K562 (cell line): ENCODE results near the gene BMF. TPM values are rescaled to one million over a fixed set of nuclear protein-coding genes. Genes with fewer than 3 reads are reported as not detected.

ENCODE experiments used
- ATAC-seq: fragments of 200-7000 bp; cut with Tn5 transposase; 3 replicates; pipeline ENCODE4 v1.9.1; 2020; ENCODE audit warnings: moderate library complexity
- BruUV-seq: library from RNA; stranded (reverse); fragments of 400-500 nt; replicated peaks from 2 replicates; lab custom pipeline; 2021; lab: Mats Ljungman, UMichigan
- CTCF ChIA-PET: fragments of 300-600 bp; formaldehyde crosslinking; extraction: SDS; loops from one replicate; lab custom pipeline; 2021; ENCODE audit warnings: low intra/inter-chr PET ratio; lab: Yijun Ruan, JAX
- POLR2A ChIA-PET: fragments of 300-600, 350-650 bp; sonication (Branson Sonifier 250); formaldehyde crosslinking; extraction: SDS; loops from one replicate; lab custom pipeline; 2021; ENCODE audit warnings: antibody characterized with exemption, inconsistent platforms; lab: Yijun Ruan, JAX
- DNase-seq, 4 experiments: peaks; one replicate each; pipeline versions ENCODE4 v3.0.0 to v3.0.0-alpha.2; 2011 to 2018; ENCODE audit warnings: low spot score in 3 of 4, mixed read lengths in 3 of 4; ENCODE audit errors: extremely low read depth in 1 of 4
- FAIRE-seq: peaks from 2 replicates; lab custom pipeline; 2011; peaks lifted over from hg19 to GRCh38; lab: Jason Lieb, UNC
- H2AFZ ChIP-seq: 2 replicates; pipeline ENCODE4 v1.6.0; 2011; ENCODE audit warnings: low read depth, low read length, control low read depth, inconsistent platforms
- H3K27ac ChIP-seq: fragments of 200-600 bp; 3 replicates; pipeline ENCODE4 v1.8.0; 2011; ENCODE audit warnings: low read depth, mild to moderate bottlenecking, control low read depth, inconsistent platforms, low read length, moderate library complexity, mixed read lengths; ENCODE audit errors: extremely low read depth
- H3K27me3 ChIP-seq, 2 experiments: fragments of 300-600 bp in 1 of 2; 2 replicates in 1 of 2; 3 replicates in 1 of 2; pipeline versions ENCODE4 v1.6.0 to v1.8.0; 2011; ENCODE audit warnings: inconsistent platforms in 2 of 2, low read length in 2 of 2, mild to moderate bottlenecking in 1 of 2, mixed read lengths in 1 of 2, moderate library complexity in 1 of 2; ENCODE audit not compliant: control insufficient read depth in 2 of 2, insufficient read depth in 2 of 2
- H3K36me3 ChIP-seq: fragments of 300-600 bp; 3 replicates; pipeline ENCODE4 v1.8.0; 2011; ENCODE audit warnings: mild to moderate bottlenecking, low read length, inconsistent platforms; ENCODE audit not compliant: control insufficient read depth, insufficient read depth
- H3K4me1 ChIP-seq, 2 experiments: fragments of 200-600 bp in 1 of 2; replicated peaks in 1 of 2; 2 replicates in 1 of 2; 3 replicates in 1 of 2; pipeline versions ENCODE4 v1.5.1 to v1.8.0; 2011; ENCODE audit warnings: inconsistent platforms in 2 of 2, low read length in 2 of 2, mild to moderate bottlenecking in 1 of 2, mixed read lengths in 1 of 2, moderate library complexity in 1 of 2; ENCODE audit not compliant: control insufficient read depth in 2 of 2, insufficient read depth in 2 of 2
- H3K4me2 ChIP-seq: 2 replicates; pipeline ENCODE4 v1.6.1; 2011; ENCODE audit warnings: low read length, control low read depth, inconsistent platforms, mixed read lengths; ENCODE audit not compliant: insufficient read depth
- H3K4me3 ChIP-seq: fragments of 200-600 bp; sonication (generic), shearing (Covaris generic); 2 replicates; pipeline ENCODE4 v1.5.1; 2016; ENCODE audit warnings: control low read depth, inconsistent platforms
- H3K79me2 ChIP-seq: fragments of 200-600 bp; 3 replicates; pipeline ENCODE4 v1.8.0; 2011; ENCODE audit warnings: low read length, inconsistent platforms; ENCODE audit not compliant: control insufficient read depth, insufficient read depth
- H3K9ac ChIP-seq, 2 experiments: 2 replicates each; pipeline versions ENCODE4 v1.6.0 to v1.6.1; 2011; ENCODE audit warnings: low read depth in 2 of 2, low read length in 2 of 2, control low read depth in 1 of 2, inconsistent platforms in 1 of 2, mild to moderate bottlenecking in 1 of 2, mixed read lengths in 1 of 2; ENCODE audit not compliant: insufficient read depth in 1 of 2
- H3K9me1 ChIP-seq: one replicate; pipeline ENCODE4 v1.6.0; 2011; ENCODE audit warnings: inconsistent platforms, mild to moderate bottlenecking, low read length, moderate library complexity; ENCODE audit not compliant: control insufficient read depth, insufficient read depth
- H3K9me3 ChIP-seq: replicated peaks from 2 replicates; pipeline ENCODE4 v1.5.1; 2011; ENCODE audit warnings: low read depth, low read length, inconsistent platforms; ENCODE audit not compliant: control insufficient read depth, insufficient read depth
- H4K20me1 ChIP-seq: replicated peaks from 2 replicates; pipeline ENCODE4 v1.6.1; 2011; ENCODE audit warnings: low read length, inconsistent platforms, mixed read lengths; ENCODE audit not compliant: control insufficient read depth, insufficient read depth
- C11orf30 ChIP-seq: fragments of 450-650 bp; IDR thresholded peaks from 2 replicates; pipeline ENCODE4 v1.6.1; 2016; ENCODE audit warnings: low read depth, mild to moderate bottlenecking
- GABPB1 ChIP-seq: sonication (generic); formaldehyde crosslinking; IDR thresholded peaks from 2 replicates; pipeline ENCODE4 v1.8.0; 2022; ENCODE audit warnings: mild to moderate bottlenecking, missing genetic modification reagents
- POLR2G ChIP-seq: fragments of 200-400 bp; formaldehyde crosslinking; IDR thresholded peaks from 2 replicates; pipeline ENCODE4 v1.6.1; 2017; ENCODE audit warnings: low read depth, mild to moderate bottlenecking, antibody characterized with exemption, low read length, moderate library complexity
- REST ChIP-seq, 2 experiments: fragments of 450-650 bp; formaldehyde crosslinking in 1 of 2; IDR thresholded peaks; 2 replicates each; pipeline versions ENCODE4 v1.4.0 to v1.6.1; 2014 to 2020; ENCODE audit warnings: mild to moderate bottlenecking in 2 of 2, borderline replicate concordance in 1 of 2, low read depth in 1 of 2
- SMAD2 ChIP-seq: fragments of 150-350 bp; IDR thresholded peaks from 2 replicates; pipeline ENCODE4 v1.6.1; 2014; ENCODE audit warnings: low read depth, mild to moderate bottlenecking, low read length
- ZC3H11A ChIP-seq: IDR thresholded peaks from 2 replicates; pipeline ENCODE4 v1.6.1; 2012; ENCODE audit warnings: low read depth, low read length, improper control_type of control experiment
- ZNF384 ChIP-seq: IDR thresholded peaks from 2 replicates; pipeline ENCODE4 v1.6.1; 2012; ENCODE audit warnings: low read depth, low read length, improper control_type of control experiment
- WGBS: fragments of 100-300 bp; shearing (Covaris generic); methylation state at CpG from one replicate; pipeline ENCODE4 v1.1.6; 2016; ENCODE audit warnings: low coverage, mixed read lengths; ENCODE audit not compliant: insufficient coverage; ENCODE audit errors: missing lambda C conversion rate; 5-methylcytosine and 5-hydroxymethylcytosine counted together
- in situ Hi-C: fragments of 300-500 bp; cut with MboI; formaldehyde crosslinking; loops from 4 replicates; pipeline ENCODE4 v1.15.0; 2018; ENCODE audit warnings: inconsistent platforms, mixed read lengths
- intact Hi-C: fragments of 100-400 bp; cut with micrococcal nuclease; formaldehyde crosslinking; loops from 2 replicates; pipeline ENCODE4 v1.14.2; 2022
- polyA plus RNA-seq, 8 experiments: library from polyadenylated mRNA; depleted of rRNA in 4 of 8; stranded (reverse) in 5 of 8; unstranded in 3 of 8; fragments of >200 nt; fragmentation: Nextera tagmentation in 2 of 8; fragmentation: Illumina TruSeq in 1 of 8; extraction: Ambion mirVana in 2 of 8; extraction: Trizol in 1 of 8; gene quantifications; 2 replicates each; pipeline versions ENCODE4 v1.2.1 to v1.2.3, GENCODE V29; 2011 to 2014; ENCODE audit warnings: inconsistent platforms in 1 of 8, missing spikeins in 1 of 8
- total RNA-seq, 7 experiments: library from RNA; depleted of rRNA in 6 of 7; stranded (reverse); fragments of >200 nt in 6 of 7; fragmentation: Illumina TruSeq in 2 of 7; extraction: Trizol in 2 of 7; gene quantifications; 2 replicates each; pipeline versions ENCODE4 v1.2.1 to v1.2.3, GENCODE V29; 2011 to 2021; ENCODE audit warnings: low replicate concordance in 1 of 7
- TF ChIP-seq, protein P1 (sequence below): IDR thresholded peaks from 2 replicates; pipeline ENCODE4 v1.6.1; 2011; ENCODE audit not compliant: insufficient read length; ENCODE audit errors: extremely low read depth

The BMF gene
- total and polyA plus RNA-seq, 9 of the 15 experiments (the other 6 are each of a cell fraction or from before 2014, with no cell fraction given) = 0.25 to 0.91 (median 0.59) TPM; not detected in 2

DNA sequence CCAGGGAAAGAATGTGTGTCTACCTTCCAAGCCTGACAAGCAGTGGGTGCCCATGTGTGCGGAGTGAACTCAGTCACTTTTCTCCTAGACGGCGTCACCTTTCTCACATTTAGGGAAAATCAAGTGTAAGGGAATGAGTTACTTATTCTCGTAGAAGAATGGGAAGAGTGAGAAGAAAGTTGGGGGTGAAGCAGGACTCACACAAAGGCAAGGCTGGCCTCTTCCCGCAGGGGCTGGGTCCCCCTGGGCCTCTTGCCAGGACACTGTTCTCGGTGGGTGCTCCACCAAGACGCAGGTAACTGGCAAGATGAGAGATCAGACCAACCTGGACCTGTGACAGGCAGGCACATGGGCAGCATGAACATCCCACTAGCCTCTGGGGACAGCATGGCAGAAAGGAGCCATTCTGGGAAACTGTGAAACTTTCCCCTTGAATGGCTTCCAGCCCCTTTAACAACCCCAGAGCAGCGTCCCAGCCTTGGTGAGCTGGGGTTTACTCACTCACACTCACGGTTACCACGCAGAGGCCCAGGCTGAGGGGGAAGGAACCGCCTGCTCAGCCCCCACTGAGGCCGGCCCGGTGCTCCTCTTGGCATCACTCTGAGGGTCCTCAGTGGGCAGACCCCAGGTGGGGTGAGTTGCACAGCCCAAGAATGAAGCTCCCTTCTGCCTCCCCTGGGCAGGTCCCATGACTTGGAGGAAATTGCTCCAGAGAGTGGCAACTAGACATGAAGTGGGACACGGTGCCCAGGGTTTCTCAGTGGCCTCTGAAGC is 54.7 kb downstream of the BMF start (continued):
- TF ChIP-seq GABPB1 (CRISPR knock-in tag) = no peak
- no peak for TF ChIP-seq ZC3H11A

- intact Hi-C loops (loop anchor here (5.0 kb wide), 1 partner anchor 109 kb away; the partner anchor contains the start of gene BUB1B), in situ Hi-C loops (loop anchor here (5.0 to 10.0 kb wide), 2 partner anchors 99 to 372 kb away; no protein-coding TSS in a partner anchor)
- Histone ChIP-seq H3K79me2 (no peaks in the 10 kb centered on the region), H3K4me2 (no peak overlapping the region), H3K27ac (no peak overlapping the region), H3K4me1 (peaks cover 0 to 13% of the 10 kb centered on the region in 2 experiments; a peak in 3 of 5 replicates), H2AFZ (no peak overlapping the region), H3K27me3 (no peaks in the 10 kb centered on the region), H3K4me3 (no peak overlapping the region), H3K9me3 (no peaks in the 10 kb centered on the region), H3K9ac (peak overlapping the region in 1 of 2 experiments; percentile 32; a peak in 1 of 4 replicates), H4K20me1 (no peaks in the 10 kb centered on the region; the same call in 1 of the 2 replicates), H3K36me3 (no peaks in the 10 kb centered on the region), H3K9me1 (no peaks in the 10 kb centered on the region)
- WGBS = 35% methylated on average over 12 of the region's 12 CpGs
- ATAC-seq (peak; percentile 21; the same call in 2 of the 3 replicates), FAIRE-seq (no peak), DNase-seq (no peak)
- no TSS peak for BruUV-seq
- POLR2A ChIA-PET = interaction anchor here (0.7 to 1.9 kb wide), 2 partner anchors 10 to 28 kb away, joined by 4 read pairs; no protein-coding TSS in a partner anchor
- CTCF ChIA-PET = no interaction called here
- TF ChIP-seq ZNF384 = no peak
- TF ChIP-seq, protein P1, sequence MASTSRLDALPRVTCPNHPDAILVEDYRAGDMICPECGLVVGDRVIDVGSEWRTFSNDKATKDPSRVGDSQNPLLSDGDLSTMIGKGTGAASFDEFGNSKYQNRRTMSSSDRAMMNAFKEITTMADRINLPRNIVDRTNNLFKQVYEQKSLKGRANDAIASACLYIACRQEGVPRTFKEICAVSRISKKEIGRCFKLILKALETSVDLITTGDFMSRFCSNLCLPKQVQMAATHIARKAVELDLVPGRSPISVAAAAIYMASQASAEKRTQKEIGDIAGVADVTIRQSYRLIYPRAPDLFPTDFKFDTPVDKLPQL = no peak
- no peak for TF ChIP-seq SMAD2
- TF ChIP-seq REST (IDR thresholded peaks at IDR 0.05; ENCODE audit: borderline replicate concordance) = peak; percentile 73; the same call in 1 of the 2 replicates
- no peak for TF ChIP-seq REST (CRISPR knock-in tag; IDR thresholded peaks at IDR 0.05; ENCODE audit: low read depth)
- TF ChIP-seq POLR2G = no peak
- TF ChIP-seq C11orf30 = no peak
Observed at GRCh38 chr15:40053079-40053830, 55.4 kb downstream of the BMF start.
